Measurements from ENCODE around the gene PRSS27.

DNA sequence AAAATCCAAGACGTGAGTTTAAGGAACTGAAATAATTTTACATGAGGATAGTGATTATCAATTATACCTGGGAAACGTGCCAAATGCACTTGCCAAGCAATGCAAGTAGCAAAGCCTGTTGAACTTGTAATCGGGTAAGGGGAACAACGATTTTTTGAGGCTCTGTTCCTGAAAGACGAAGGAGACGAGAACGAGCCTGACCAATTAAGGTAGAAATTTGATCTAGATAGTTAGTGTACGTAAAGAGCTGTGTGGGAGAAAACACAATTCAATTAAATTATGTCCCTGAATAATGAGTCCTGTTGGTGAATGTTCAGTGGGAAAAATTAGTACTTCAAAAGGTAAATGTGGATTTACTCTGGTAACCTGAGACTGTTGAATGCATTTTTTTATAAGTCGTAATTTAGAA is 55.4 kb downstream of the PRSS27 start:
- TF ChIP-seq, protein P1, sequence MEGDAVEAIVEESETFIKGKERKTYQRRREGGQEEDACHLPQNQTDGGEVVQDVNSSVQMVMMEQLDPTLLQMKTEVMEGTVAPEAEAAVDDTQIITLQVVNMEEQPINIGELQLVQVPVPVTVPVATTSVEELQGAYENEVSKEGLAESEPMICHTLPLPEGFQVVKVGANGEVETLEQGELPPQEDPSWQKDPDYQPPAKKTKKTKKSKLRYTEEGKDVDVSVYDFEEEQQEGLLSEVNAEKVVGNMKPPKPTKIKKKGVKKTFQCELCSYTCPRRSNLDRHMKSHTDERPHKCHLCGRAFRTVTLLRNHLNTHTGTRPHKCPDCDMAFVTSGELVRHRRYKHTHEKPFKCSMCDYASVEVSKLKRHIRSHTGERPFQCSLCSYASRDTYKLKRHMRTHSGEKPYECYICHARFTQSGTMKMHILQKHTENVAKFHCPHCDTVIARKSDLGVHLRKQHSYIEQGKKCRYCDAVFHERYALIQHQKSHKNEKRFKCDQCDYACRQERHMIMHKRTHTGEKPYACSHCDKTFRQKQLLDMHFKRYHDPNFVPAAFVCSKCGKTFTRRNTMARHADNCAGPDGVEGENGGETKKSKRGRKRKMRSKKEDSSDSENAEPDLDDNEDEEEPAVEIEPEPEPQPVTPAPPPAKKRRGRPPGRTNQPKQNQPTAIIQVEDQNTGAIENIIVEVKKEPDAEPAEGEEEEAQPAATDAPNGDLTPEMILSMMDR (conservative IDR thresholded peaks at IDR 0.05): no peak
- no peak for TF ChIP-seq EZH2 (IDR thresholded peaks at IDR 0.05; ENCODE audit: low read depth)

Measured in PC-9 (cell line).